ENCODE measurements around the gene FBXL7.
A peak's percentile ranks its signal among the peaks of the same experiment; 100 is the strongest.

FBXL7 gene

DNA sequence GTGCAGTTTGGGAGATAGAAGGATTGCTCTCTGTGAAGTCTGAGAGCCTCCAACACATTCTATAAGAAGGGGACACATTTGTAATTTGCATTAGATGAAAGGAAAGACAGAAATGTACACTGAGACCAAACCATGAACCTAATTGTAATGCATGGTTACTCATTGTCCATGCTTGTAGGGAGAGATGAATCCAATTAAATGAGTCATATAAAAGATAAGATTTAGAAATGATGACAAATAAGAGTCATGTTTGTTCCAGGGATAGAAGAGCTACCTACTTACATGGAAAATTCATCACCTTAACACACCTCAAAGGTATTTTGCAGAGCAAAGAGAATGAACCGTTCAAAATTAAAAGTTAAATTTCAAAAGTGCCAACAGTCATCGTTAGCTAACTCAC is 85.1 kb downstream of the FBXL7 start:
- no peak for DNase-seq

GRCh38 chr5:15585841-15586591 is 86.0 kb downstream of the FBXL7 start:
- no peak for DNase-seq

- DNase-seq = no peak
Observed at GRCh38 chr5:15587916-15588315, 87.9 kb downstream of the FBXL7 start.

DNA sequence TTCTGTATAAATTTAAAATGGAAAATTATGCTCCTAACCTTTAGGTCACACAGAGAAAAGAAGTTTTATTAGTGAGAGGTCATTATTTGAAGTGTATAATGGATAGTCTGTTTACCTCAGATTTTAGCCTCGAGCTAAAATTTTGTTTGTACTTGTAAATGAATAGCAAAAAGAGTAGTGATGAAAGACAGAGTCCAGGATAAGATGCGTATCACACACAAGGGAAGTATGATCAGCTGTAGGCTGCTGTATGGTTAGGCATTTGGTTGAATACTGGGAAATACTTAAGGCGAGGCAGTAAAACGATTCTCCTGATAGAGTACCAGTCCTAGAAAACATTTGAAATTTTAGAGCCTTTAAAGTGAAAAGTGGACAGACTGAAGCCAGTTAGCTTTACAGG is 92.7 kb downstream of the FBXL7 start:
- DNase-seq = no peak

DNA sequence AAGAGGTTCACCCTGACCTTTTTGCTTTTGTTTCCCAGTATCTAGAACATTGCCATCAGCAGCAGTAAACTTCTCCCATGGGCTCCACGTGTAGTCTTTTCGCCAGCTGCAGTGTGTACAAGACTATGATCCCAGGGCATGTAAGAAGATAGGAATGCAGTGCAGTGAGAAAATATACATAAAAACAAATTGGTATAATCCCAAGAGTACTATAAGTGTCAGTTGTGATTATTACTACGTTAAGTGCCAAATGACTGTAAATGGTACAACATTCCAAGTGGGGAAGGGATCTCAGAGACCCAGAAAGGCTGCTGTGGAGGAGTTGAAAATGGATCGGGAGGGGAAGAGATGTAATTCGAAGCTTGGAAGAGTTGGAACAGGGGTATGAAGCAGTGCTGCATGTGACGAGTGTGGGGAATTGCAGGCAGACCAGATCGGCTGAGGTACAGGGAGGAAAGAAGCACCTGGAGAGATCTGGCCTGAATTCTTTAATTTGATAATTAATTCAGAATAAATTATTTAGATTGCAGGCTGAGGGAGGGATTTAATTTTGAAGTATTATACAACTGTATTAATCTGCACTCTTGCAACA is 95.1 kb downstream of the FBXL7 start:
- no peak for DNase-seq

DNA sequence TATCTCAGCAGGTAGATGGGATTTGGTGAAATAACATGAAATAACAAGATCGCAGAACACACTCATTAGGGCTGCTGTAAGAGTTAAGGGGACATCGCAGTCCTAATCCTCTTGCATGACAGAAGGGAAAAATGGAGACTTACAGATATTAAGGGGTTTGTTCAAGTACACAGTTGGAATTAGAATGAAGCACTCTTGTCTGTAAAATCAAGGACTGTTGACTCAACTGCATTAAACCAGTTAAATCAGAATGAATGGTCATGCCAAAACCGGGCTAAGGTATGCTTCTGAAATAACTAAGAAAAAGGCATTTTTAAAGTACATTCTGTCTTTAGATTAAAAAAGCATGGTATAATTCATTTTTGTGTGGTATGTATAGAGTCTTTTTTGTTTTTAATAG is 95.9 kb downstream of the FBXL7 start:
- DNase-seq = peak; percentile 14

DNA sequence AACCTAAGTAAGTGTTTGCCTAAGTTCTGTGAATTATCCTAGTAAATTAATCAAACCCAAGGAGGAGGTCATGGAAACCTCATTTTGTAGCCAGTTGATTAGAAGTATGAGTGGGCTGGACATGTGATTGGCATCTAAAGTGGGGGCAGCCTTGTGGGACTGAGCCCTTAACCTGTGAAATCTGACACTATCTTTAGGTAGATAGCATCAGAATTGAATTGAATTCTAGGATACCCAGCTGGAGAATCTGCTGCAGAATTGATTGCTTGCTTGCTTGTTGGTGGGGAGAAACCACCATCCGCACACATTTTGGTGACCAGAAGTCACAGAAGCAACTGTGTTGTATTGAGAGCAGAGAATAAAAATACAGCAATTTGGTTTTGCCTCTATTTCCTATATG is 97.0 kb downstream of the FBXL7 start:
- no peak for DNase-seq

- no peak for DNase-seq
Observed at GRCh38 chr5:15597804-15598203, 97.8 kb downstream of the FBXL7 start.

GRCh38 chr5:15598294-15598902 is 98.4 kb downstream of the FBXL7 start:
- DNase-seq = peak; percentile 55

- peak; percentile 15 for DNase-seq
Observed at GRCh38 chr5:15600035-15600434, 100.1 kb downstream of the FBXL7 start.

DNA sequence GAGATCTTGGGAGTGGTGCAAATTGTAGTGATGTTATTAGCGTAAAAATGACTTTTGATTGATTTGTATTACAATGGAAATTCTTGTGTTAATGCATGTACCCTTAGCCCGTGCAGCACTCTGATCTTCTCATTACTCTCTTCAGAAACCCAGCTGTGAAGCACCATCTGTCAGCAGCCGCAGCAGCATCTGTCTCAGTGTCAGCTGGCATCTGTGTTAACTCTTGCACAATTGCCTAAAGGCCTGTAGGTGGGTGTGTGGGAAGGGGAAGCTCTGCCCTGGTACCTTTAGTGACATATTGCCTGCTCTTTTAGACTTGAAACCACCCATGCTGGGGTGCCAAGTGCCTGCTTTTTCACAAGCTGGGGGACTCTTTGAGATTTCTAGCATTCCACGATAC is 101.3 kb downstream of the FBXL7 start:
- peak; percentile 80 for DNase-seq

- no peak for DNase-seq
Observed at GRCh38 chr5:15601853-15602252, 101.9 kb downstream of the FBXL7 start.

DNA sequence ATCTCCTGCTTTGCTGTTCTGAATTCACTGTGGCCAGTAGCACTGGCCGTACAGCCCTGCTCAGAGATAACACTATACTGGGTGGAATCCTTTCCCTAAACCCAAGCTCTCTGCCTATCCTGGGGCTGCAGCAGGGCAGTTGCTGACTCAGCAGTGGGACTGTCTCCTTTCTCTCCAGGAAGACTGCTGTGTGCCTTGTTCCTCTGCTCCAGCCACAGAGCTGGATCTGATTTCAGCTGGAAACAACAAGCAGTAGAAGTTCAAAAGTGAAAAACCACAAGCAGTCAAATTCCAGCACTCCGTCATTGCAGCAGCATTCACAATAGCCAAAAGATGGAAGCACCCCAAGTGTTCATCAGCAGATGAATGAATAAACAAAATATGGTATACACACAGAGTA is 105.0 kb downstream of the FBXL7 start:
- no peak for DNase-seq

DNA sequence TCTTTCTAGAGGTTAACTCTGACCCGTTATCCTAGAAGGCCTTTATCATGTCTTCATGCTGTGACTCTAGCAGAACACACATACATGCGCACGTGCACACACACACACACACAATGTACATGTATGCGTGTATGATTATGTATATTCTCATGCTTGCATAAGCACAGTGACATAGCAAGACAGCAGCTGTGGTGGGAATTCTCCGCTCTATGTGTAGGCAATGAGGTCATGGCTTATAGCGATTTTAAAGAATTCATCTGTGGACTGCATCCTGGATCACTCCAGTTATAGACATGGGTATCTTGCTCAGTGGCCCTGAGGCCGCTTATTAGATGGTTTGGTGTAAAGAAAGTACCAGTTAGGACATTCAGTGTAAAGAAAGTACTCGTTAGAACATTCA is 106.2 kb downstream of the FBXL7 start:
- no peak for DNase-seq

GRCh38 chr5:15607076-15607475 is 107.1 kb downstream of the FBXL7 start:
- no peak for DNase-seq

- DNase-seq = no peak
Observed at GRCh38 chr5:15609076-15609725, 109.2 kb downstream of the FBXL7 start.

GRCh38 chr5:15610216-15610615 is 110.2 kb downstream of the FBXL7 start:
- DNase-seq = no peak

DNA sequence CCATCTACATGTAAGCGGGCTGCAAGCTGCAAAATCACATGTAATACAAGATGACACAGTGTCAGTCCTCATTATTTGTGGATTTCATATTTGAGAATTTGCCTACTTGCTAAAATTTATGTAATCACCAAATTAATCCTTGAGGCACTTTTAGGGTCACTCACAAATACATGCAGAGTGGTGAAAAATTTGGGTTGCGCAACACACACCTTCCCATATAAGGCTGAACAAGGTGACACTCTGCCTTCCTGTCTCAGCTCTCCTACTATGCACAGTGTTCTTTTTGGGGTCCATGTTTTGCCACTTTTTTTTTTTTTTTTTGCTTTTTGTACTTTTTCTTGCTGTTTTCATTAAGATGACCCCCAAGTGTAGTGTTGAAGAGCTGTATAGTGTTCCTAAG is 111.0 kb downstream of the FBXL7 start:
- no peak for DNase-seq

- DNase-seq = no peak
Observed at GRCh38 chr5:15612915-15613635, 113.1 kb downstream of the FBXL7 start.

DNA sequence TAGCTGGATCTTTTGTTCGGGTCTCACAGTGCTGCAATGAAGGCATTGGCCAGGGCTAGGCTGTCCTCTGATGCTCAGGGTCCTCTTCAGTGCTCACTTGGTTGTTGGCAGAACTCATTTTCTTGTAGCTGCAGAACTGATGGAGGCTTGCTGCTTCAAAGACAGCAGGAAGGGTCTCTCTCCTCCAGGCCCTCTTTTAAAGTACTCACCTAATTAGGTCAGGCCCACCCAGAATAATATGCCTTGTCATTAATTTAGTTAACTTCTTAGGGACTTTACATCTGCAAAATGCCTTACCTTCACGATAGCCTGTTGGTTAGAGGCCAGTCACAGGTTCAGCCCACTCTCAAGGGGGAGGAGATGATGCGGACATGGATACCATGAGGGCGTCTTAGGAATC is 114.7 kb downstream of the FBXL7 start:
- DNase-seq = no peak

GRCh38 chr5:15615859-15616258 is 115.9 kb downstream of the FBXL7 start:
- DNase-seq = no peak

DNA sequence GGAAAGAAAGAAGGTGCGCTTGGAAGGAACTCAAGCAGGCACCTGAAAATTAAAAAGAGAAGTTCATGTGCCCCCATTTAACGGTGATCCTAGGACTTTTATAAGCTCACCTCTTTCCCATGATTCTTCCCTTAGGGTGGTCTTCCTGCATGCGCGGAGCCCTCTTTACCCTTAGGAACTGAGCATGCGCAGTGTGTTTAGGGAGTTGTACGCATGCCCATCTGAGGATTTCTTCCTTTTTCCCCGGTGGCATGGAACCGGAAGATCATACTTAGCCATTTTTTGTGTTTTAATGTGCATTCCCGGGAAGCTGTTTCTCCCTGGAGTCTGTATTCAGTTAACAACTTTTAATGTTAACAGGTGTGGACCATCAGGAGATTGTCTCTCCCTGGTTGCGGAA is 119.0 kb downstream of the FBXL7 start:
- no peak for DNase-seq

GRCh38 chr5:15620501-15620900 is 120.5 kb downstream of the FBXL7 start:
- DNase-seq = no peak
